GM21381 (cell line): ENCODE results near the gene GPS1.

Experiments used
- ATAC-seq: cut with Tn5 transposase; IDR thresholded peaks from one replicate; pipeline ENCODE4 v1.9.1; 2021; ENCODE audit warnings: mild to moderate bottlenecking, moderate library complexity; ENCODE audit not compliant: unreplicated experiment

GPS1 gene

DNA sequence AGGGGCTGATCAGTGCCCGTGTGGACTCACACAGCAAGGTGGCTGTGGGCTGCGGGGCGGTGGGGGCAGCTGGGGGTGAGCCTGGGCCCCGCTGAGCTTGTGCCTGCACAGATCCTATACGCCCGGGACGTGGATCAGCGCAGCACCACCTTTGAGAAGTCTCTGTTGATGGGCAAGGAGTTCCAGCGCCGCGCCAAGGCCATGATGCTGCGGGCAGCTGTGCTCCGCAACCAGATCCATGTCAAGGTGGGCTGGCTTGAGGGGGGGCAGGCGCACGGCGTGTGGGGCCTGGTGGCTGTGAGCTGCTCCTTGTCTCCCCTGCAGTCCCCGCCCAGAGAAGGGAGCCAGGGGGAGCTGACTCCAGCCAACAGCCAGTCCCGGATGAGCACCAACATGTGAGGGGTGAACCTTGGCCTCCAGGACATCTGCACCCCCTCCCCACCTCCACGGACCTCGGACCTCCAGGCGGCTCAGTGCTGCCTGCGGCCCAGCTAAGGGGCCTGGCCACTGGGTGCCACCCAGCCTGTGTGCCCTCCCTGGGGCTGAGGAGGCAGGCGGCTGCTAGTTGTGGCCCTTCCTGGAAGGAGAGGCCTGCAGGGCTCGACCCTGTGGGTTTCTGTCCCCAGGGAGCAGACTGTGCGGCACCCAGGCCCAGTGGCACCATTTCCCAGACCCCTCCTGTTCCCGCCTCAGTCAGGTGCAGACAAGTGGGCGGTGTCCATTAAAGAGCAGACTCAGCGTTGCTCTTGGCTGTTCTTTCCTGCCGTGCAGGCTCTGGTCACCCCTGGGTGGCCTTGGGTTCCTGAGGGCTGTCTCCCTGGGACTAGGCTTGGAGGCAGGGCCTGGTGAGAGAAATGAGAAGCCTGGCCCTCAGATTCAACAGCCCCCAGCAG, 5.3 kb downstream of the GPS1 start:
- ATAC-seq, result no peak

DNA sequence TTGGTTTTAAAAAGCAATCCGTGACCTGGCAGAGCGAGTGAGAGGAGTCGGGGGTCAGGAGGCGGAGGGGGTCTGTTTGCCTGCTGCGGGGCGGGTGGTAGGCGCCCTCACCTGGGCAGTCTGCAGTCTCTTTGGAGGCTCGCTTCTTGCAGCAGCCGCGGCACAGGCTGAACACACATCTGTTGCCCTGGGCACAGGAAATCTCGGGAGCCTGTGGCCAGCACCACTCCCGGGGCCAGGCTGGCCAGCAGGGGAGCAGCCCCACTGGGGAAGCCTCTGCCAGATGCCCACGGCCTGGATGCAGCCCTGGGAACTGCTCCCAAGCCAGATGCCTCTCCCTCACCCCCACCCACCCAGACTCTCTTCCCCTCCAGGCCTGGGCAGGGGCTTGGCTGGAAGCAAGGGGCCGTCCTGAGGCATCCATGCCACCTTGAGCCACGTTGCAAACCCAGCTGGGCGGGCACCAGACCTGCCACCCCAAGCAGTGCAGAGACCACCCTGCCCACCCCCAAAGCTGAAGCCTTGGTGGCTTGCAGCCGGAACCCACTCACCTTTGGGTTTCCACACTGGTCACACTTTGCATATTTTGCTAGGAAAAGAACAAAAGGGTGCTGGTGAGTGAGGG, 6.6 kb downstream of the GPS1 start:
- ATAC-seq, result no peak

DNA sequence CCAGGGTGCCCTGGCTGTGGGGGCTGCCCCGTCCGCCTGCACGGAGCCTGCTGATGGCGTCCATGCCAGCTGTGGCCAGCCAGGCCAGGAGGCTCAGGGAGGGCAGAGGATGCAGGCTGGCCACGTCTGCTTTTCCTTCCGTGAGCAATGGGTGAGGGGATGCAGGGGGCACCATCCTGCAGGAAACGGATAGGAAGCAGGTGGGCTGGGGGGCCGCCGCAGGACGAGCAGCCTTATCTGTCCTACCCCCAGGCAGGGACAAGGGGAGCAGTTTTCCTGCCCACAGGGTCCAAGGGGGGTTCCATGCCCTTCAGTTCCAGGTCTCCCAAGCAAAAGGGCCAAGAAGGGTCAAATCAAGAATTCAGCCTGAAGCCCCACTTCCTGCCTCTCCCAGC, 7.2 kb downstream of the GPS1 start:
- ATAC-seq, result no peak

DNA sequence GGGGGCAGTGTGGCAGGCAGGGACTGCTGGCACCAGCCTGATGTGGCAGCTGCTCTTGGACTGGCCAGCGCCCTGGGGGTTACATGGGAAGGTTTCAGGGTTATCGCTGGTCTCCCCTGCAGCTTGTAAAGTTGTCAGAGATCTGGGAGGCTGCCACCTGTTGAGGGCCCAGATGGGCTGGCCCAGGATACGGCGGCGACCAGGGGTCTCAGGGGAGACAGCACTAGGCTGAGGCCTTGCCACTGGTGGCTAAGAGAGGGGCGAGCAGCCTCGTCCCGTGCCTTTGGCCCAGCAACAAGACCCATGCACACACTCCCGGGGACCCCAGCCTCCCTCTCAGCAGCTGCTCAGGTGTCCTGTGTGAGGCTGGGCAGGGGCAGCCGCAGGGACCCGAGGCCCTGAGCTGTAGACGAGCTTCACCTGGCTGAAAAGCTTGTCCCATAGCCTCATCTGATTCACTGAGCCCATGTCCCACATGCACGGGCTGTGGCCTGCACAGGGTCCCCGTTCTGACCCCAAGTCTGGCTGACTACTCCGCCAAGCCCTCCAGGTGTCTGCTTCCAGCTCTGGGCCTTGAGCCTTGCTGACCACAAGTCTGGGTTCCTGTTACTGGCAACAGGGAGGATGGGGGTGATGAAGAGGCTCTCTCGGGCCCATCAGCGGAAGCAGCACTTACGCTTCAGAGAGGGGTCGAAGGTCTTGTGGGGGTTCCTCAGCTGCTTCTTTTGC, 7.7 kb downstream of the GPS1 start:
- ATAC-seq, result no peak

DNA sequence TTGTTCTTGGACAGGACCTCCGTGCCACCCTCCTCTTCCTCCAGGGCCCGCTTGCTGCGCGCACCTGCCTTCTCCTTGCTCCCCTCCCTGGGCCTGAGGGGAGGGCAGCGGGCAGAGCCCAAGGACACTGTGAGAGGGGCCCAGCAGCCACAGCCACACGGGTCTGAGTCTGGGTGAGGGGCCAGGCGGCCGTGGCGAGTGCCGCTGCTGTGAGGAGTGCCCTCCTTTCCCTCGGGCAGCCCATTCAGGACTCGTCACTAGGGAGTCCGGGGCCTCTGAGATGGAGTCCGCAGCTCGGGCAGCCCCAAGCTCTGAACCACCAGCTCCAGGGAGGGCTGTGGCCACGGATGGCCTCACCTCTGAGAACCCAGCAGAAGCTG, 8.3 kb downstream of the GPS1 start:
- ATAC-seq, result no peak

DNA sequence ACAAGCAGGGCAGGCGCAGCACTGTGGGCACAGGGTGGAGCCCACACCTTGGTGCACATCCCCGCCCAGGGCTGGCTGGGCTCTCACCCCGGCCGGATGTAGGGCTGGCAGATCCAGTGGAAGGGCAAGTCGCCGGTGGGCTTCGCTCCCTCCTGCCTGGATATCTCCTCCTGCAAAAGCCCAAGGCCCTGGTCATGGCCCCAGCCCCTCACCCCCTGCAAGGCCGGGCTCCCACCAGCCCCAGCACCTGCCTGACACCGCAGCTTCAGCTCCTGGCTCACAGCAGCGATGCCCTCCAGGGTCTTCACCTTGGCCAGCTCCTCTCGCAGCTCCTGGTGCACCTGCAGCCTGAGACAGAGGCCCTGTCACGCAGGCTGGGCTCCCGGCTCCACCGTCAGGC, 8.9 kb downstream of the GPS1 start:
- no peak for ATAC-seq

DNA sequence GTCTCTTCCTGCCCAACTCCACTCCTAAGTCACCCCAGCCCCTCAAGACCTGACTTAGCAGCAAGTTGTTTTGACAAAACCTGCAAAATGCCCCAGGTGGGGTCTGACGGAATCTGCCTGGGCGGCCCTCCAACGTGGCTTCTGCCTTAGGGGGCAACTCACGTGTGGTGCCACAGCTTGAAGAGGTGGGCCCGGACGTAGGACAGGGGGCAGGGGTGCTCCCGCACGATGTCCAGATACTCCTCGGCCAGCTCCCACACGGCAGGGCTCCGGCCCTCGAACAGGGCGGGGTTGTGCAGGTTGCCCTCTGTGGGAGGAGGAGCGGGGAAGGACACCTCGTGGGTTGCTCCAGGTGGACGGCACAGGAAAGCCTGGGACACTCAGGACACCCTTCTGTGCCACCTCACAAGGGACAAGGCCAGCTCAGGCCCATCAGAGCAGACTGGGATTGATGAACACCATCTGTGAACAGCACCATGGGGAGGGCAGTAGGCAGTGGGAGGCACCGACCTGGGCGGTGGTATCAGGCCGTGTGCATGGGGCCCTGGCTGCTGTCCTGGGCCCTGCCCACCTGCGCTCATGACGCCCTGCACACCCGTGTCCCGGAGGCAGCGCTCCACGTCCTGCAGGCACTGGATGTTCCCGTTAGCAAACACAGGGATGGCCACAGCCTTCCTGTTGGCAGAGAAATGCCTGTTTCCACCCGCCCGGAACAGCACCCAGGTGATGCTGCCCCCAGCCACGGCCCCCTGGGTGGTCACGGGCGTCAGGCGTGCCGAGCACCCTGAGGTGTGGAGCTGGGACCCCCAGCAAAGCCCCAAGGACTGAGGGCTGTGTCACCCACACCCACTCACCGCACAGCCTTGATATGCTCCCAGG, 9.6 kb downstream of the GPS1 start:
- no peak for ATAC-seq

DNA sequence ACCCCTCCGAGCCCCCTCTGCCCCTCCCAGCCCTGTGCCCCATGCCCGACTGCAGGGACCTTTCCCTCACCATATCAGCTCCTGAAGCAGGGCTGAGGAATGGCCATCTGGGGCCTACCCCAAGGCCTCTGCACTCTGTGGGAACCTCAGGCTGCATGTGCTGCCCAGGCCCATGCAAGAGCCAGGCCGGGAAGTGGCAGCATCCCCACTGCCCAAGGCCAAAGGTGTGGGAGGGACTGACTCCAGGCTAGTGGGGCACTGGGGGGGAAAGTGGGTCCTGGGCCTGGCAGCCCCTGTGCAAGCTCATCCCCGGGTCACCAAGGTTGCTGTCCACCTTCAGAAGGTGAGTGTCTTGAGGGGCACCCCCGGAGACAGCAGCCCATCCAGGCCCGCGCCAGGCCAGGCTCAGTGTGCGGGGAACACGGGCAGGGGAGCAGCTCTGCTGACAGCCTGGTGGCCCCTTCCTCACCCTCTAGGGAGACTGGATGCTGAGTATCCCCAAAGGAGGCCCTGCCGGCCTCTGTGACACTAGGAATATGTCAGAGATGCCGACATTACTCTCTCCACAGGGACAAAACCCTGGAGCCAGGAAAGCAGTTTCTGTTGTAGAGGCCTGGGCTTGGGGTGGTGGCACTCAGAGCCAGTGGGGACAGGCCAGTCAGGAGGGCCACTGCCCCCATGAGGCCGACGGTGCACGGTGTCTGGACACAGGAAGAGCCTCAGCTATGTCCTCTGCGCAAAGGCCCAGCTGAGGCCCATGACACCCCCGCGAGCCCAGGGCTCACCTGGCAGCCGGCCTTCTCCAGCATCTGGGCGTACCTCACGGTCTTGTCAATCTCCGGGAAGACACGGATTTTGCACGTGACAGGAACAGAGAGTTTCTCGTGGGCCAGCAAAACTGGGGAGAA, 10.6 kb downstream of the GPS1 start:
- ATAC-seq, result no peak

DNA sequence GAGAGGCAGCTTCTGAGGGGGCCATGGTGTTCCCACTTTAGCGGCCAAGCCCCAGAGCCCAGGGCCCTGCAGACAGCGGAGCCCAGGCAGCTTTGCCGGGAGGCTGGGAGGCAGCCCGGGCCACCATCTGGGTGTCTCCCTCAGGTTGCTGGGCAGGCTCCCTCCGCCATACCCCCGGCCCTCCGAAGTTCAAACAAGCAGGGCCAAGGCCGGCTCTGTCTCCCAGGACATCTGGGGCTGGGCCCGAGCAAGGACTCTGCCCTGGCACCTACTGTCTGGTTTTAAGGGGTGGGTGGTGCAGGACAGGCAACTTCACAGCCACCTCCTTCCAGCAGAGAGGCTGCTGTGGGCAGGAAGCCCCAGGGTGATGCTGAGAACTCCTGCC, 11.3 kb downstream of the GPS1 start:
- ATAC-seq, result no peak

DNA sequence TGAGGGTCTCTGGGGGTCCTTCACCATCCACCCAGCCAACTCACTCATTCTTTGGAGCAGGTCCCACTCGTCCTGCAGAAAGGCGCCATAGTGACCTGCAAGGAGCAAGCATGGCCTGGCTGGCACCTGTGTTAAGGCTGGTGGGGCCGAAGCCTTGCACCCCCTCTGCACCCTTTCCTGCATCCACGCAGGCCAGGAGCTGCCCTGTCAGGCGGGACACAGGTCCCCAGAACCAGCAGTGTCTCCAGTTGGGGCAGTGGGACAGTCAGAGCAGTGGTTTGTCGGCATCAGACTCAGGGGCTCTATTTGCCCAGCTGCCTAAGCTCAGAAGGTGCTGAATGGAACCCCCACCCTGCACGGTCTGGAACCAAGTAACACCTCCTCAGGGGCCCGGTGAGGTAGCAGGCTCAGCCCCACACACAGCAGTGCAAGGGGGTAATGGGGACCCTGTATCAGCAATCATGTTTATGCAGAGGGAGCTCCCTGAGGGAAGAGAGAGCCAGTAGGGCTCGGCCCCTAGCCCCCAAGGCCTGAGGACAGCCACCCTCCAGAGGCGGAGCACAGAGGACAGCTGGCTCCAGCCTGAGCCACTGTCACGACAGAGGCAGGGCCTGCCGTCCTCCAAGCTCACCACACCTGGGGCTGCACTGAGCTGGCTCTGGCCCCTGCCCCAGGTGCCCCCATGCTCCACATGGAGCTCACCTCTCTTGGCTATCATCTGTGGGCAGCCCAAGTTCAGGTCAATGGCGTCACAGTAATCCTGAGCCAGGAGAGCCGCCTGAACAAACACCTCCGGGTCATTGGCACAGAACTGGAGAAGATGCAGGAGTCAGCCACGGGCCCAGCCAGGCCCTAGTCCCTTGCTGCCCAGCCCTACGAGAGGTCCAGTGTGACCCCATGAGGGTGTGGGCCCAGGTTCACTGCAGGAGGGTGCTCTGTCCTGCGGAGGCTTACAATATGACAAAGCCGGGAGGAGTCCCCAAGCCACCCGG, 12.0 kb downstream of the GPS1 start:
- ATAC-seq, result no peak

DNA sequence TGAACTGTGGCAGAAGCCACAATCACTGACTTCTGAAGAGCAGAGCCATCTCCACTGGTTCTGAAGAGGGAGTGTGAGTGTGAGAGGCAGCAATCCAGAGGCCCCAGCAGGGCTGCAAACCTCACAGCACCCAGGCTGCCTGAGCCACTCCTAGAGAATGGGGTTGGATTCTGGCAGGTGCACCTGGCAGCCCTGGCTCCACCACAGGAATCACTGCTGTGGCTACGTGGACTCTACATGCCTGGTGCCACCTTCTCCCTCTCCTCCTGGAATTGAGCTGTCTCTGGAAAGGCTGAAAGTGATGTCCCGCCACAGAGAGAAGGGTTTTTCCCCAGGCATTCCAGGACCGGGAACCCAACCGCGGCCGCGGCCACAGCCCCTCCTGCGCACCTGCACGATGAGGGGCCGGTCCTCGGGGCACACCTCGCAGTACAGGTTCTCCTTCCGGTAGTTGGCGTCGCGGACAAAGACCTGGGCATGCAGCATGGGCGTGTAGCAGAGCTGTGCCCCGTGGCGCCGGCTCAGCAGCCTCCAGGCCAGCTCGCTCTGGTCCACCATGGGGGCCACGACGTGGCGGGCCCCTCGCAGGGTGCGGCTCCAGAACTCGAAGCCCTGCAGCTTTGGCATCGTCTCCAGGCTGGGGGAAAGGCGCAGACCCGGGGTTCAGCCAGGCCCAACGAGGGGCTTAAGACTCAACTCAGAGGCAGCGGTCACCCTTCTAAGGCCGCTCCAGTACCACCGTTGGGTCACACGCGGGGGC, 12.9 kb downstream of the GPS1 start:
- no peak for ATAC-seq

DNA sequence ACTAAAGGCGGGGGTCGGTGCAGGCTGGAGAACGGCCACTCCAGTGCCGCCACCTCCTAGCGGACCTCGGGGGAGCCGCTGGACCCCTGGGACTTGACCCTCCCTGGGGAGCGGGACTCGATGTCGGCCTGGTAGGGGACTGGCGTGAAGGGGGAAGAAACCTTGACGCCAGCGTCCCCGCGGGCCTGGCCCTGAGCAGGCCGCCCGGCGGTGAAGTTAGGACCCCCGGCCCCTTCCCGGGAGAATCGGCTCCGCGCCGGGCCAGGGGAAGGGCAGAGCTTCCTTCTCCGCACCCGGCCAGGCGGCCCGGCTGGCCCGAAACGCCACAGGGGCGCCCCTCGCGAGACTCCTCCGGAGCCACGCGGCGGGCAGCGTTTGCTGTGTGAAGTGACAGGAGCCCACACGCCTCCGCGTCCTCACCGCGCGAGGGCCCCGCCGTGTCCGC, 13.5 kb downstream of the GPS1 start:
- no peak for ATAC-seq

DNA sequence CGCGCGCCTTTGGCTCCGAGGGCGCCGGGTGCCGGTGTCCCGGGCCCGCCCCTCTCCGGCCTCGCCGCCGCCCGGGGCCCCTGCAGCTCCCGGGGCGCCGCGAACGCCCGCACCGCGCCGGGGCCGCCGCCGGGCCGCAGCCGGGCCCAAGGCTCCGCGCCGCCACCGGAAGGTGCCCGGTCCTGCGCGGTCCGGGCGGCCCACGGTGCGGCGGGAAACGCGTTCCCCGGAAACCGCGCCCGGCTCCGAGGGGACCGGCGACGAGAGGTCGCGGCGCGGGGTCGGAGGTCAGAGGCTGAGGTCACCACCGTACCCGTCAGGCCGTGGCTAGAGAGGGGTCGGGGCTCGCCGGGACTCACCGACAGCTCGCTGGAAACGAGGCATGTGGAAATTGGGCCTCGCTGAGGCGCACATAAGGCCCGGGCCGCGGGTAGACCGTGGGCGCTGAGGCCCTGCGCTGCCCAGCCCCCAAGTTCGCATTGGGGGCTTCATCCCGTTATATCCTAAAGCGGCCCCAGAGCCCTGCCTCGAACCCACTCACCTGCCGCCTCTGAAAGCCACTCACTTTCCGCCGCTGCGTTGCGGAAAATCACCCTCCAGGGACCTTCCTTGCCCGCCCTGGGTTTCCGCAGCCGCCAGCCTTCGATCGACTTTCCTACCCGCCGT, 14.1 kb downstream of the GPS1 start, which contains the start of gene DUS1L:
Gene DUS1L (minus strand): TSS at position 167 of the 666 bp plus-strand sequence. CDS start 745 bp downstream, outside the sequence.
- peak; percentile 74 for ATAC-seq

DNA sequence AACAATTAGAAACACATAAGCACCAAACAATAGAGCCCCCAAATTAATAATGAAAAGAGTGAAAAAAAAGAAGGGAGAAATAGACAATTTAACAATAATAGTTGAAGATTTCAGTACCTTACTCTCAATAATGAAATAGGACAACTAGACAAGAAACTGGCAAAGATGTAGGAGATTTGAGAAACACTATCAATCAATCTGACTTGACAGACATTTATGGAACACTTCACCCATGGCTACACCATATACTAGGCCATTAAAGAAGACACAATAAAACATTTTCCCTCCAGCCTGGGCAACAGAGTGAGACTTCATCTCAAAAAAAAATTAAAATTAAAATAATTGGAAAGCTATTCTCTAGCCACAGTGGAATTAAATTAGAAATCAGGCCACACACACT, 18.9 kb downstream of the GPS1 start:
- no peak for ATAC-seq

DNA sequence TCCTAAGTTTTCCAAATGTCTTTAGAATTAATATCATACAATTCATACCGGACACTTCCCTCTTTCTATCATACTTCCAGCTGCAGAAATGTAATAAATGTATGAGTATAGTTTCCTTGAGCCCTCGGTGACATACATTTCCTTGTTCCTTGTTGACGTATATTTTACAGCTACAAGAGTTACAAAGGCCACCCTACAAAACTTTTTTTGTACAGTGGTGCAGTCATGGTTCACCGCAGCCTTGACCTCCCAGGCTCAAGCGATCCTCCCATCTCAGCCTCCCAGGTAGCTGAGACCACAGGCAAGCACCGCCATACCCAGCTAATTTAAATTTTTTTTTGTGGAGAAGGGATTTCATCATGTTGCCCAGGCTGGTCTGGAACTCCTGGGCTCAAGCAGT, 21.1 kb downstream of the GPS1 start:
- no peak for ATAC-seq

DNA sequence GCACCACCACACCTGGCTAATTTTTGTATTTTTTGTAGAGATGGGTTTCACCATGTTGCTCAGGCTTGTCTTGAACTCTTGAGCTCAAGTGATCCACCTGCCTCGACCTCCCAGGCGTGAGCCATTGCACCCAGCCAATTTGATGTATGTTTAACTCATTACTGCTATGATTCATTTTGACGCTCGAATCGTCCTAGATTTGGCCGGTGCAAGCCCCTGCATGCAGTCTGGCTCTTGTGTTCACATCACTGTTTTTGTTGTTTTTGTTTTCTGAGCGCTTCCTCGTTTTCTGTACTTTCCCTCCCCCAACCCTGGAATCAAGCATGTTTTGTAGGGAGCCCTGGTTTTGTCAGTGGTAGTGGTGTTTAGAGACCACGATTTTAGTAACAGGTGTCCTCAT, 21.7 kb downstream of the GPS1 start:
- ATAC-seq, result no peak
